Activated T-cell treated with anti-CD3 and anti-CD28 coated beads, Interleukin-2, amount 50 U/mL, for 72 hours (primary cell): ENCODE measurements around the gene PFDN6. TPM values are rescaled to one million over a fixed set of nuclear protein-coding genes. Genes with fewer than 3 reads are reported as not detected.
"Not testable (repeated sequence)": the region's sequence is repeated elsewhere in the genome, so short reads cannot be mapped to it uniquely, and the experiment has no call there.

ENCODE experiments used
- ATAC-seq, 2 donors: fragments of 150-1000 bp; cut with Tn5 transposase; replicated peaks in 1 of 2; 2 replicates each; pipeline ENCODE4 v1.10.0; 2021; ENCODE audit warnings: moderate library complexity in 2 of 2, mild to moderate bottlenecking in 1 of 2
- DNase-seq, 2 donors: peaks; one replicate each; pipeline ENCODE4 v3.0.0; 2021 to 2022; ENCODE audit warnings: mixed read lengths in 1 of 2
- H3K27ac Mint-ChIP-seq: one replicate; pipeline ENCODE4 v1.8.0; 2022; ENCODE audit warnings: mild to moderate bottlenecking, moderate library complexity, mixed read lengths
- H3K27me3 Mint-ChIP-seq: one replicate; pipeline ENCODE4 v1.8.0; 2022; ENCODE audit warnings: low read depth, mixed read lengths
- H3K36me3 Mint-ChIP-seq, 2 donors: one replicate each; pipeline ENCODE4 v1.8.0; 2022; ENCODE audit warnings: mixed read lengths in 2 of 2, mild to moderate bottlenecking in 1 of 2; ENCODE audit not compliant: insufficient read depth in 2 of 2
- H3K4me1 Mint-ChIP-seq: one replicate; pipeline ENCODE4 v1.8.0; 2022; ENCODE audit warnings: low read depth, mixed read lengths
- H3K4me3 Mint-ChIP-seq, 2 donors: one replicate each; pipeline ENCODE4 v1.8.0; 2022; ENCODE audit warnings: mild to moderate bottlenecking in 2 of 2, mixed read lengths in 2 of 2, moderate library complexity in 2 of 2
- H3K9me3 Mint-ChIP-seq, 2 donors: one replicate each; pipeline ENCODE4 v1.8.0; 2022; ENCODE audit warnings: mixed read lengths in 2 of 2
- total RNA-seq, 2 donors: library from RNA; stranded (reverse); gene quantifications; one replicate each; pipeline ENCODE4 v1.2.3, GENCODE V29; 2022

Gene PFDN6
- total RNA-seq, 2 donors from 2014 or later, result 41.9 to 54.6 TPM

GRCh38 chr6:33277663-33278391, 11.6 kb upstream of the PFDN6 start:
- DNase-seq (peak; percentile 44 to 45), ATAC-seq (peak; percentile 5 to 10)
- Mint-ChIP-seq H3K36me3 (peaks cover 16 to 33% of the 10 kb centered on the region in 2 donors), H3K27ac (peak overlapping the region; percentile 89), H3K9me3 (no peaks in the 10 kb centered on the region), H3K4me1 (peaks cover 57% of the 10 kb centered on the region), H3K4me3 (peak overlapping the region; percentile 94 to 98), H3K27me3 (no peaks in the 10 kb centered on the region)

GRCh38 chr6:33278392-33278741, 11.0 kb upstream of the PFDN6 start:
- ATAC-seq, result no peak
- Mint-ChIP-seq H3K4me1 (peaks cover 53% of the 10 kb centered on the region), H3K27ac (peak overlapping the region; percentile 70), H3K36me3 (peaks cover 10 to 28% of the 10 kb centered on the region in 2 donors), H3K27me3 (no peaks in the 10 kb centered on the region), H3K9me3 (no peaks in the 10 kb centered on the region), H3K4me3 (peak overlapping the region; percentile 94 to 98)
- no peak for DNase-seq

- H3K36me3 Mint-ChIP-seq, result peaks cover 10 to 23% of the 10 kb centered on the region in 2 donors
These were observed 10.6 kb upstream of the PFDN6 start for GRCh38 chr6:33278810-33279209.

GRCh38 chr6:33279257-33279695, 10.1 kb upstream of the PFDN6 start:
- no peak overlapping the region for H3K27ac Mint-ChIP-seq
- H3K4me1 Mint-ChIP-seq, result peaks cover 44% of the 10 kb centered on the region
- no peak overlapping the region for H3K4me3 Mint-ChIP-seq
- DNase-seq, result no peak
- H3K27me3 Mint-ChIP-seq, result no peaks in the 10 kb centered on the region
- ATAC-seq, result no peak
- H3K36me3 Mint-ChIP-seq, result peaks cover 8 to 20% of the 10 kb centered on the region in 2 donors
- no peaks in the 10 kb centered on the region for H3K9me3 Mint-ChIP-seq

More at GRCh38 chr6:33278810-33279209, 10.6 kb upstream of the PFDN6 start:
- DNase-seq, result no peak
- Mint-ChIP-seq H3K27ac (peak overlapping the region; percentile 70), H3K4me3 (no peak overlapping the region), H3K27me3 (no peaks in the 10 kb centered on the region), H3K4me1 (peaks cover 49% of the 10 kb centered on the region), H3K9me3 (no peaks in the 10 kb centered on the region)
- ATAC-seq, result no peak

GRCh38 chr6:33279971-33280511, 9.4 kb upstream of the PFDN6 start:
- DNase-seq (no peak), ATAC-seq (no peak)
- H3K27me3 Mint-ChIP-seq, result no peaks in the 10 kb centered on the region
- peaks cover 0 to 13% of the 10 kb centered on the region in 2 donors for H3K36me3 Mint-ChIP-seq
- no peaks in the 10 kb centered on the region for H3K9me3 Mint-ChIP-seq
- H3K4me3 Mint-ChIP-seq, result no peak overlapping the region
- peak overlapping the region; percentile 18 for H3K27ac Mint-ChIP-seq
- H3K4me1 Mint-ChIP-seq, result peaks cover 36% of the 10 kb centered on the region

- no peak for ATAC-seq
- H3K27me3 Mint-ChIP-seq, result no peaks in the 10 kb centered on the region
- H3K9me3 Mint-ChIP-seq, result no peaks in the 10 kb centered on the region
- H3K36me3 Mint-ChIP-seq, result peaks cover 0 to 8% of the 10 kb centered on the region in 2 donors
- peaks cover 31% of the 10 kb centered on the region for H3K4me1 Mint-ChIP-seq
- H3K27ac Mint-ChIP-seq, result peak overlapping the region; percentile 23
- no peak for DNase-seq
- no peak overlapping the region for H3K4me3 Mint-ChIP-seq
These were observed 8.9 kb upstream of the PFDN6 start for GRCh38 chr6:33280539-33280938.

- Mint-ChIP-seq H3K36me3 (peaks cover 10 to 11% of the 10 kb centered on the region in 2 donors), H3K4me1 (peaks cover 37% of the 10 kb centered on the region)
- H3K4me3 Mint-ChIP-seq, H3K27me3 Mint-ChIP-seq, DNase-seq, H3K9me3 Mint-ChIP-seq, ATAC-seq, H3K27ac Mint-ChIP-seq: not testable (repeated sequence)
These were observed 4.2 kb upstream of the PFDN6 start for GRCh38 chr6:33285214-33285613.

GRCh38 chr6:33286946-33287914, 2.2 kb upstream of the PFDN6 start:
- DNase-seq (no peak), ATAC-seq (no peak)
- peaks cover 49% of the 10 kb centered on the region for H3K4me1 Mint-ChIP-seq
- H3K27me3 Mint-ChIP-seq, result no peaks in the 10 kb centered on the region
- H3K4me3 Mint-ChIP-seq, result peak overlapping the region; percentile 97 to 99
- peaks cover 10 to 14% of the 10 kb centered on the region in 2 donors for H3K36me3 Mint-ChIP-seq
- peak overlapping the region; percentile 51 for H3K27ac Mint-ChIP-seq
- no peaks in the 10 kb centered on the region for H3K9me3 Mint-ChIP-seq

GRCh38 chr6:33288141-33288920, 1.1 kb upstream of the PFDN6 start:
- no peak for DNase-seq
- H3K4me3 Mint-ChIP-seq, result peak overlapping the region; percentile 97 to 99
- peaks cover 49% of the 10 kb centered on the region for H3K4me1 Mint-ChIP-seq
- no peaks in the 10 kb centered on the region for H3K9me3 Mint-ChIP-seq
- ATAC-seq, result no peak
- H3K27me3 Mint-ChIP-seq, result no peaks in the 10 kb centered on the region
- peak overlapping the region; percentile 94 for H3K27ac Mint-ChIP-seq
- peaks cover 10 to 15% of the 10 kb centered on the region in 2 donors for H3K36me3 Mint-ChIP-seq

- peak in 1 of 2 donors; percentile 2 for ATAC-seq
- peak overlapping the region; percentile 97 to 99 for H3K4me3 Mint-ChIP-seq
- DNase-seq, result no peak
- peak overlapping the region; percentile 94 for H3K27ac Mint-ChIP-seq
- no peaks in the 10 kb centered on the region for H3K27me3 Mint-ChIP-seq
- peaks cover 49% of the 10 kb centered on the region for H3K4me1 Mint-ChIP-seq
- no peaks in the 10 kb centered on the region for H3K9me3 Mint-ChIP-seq
- H3K36me3 Mint-ChIP-seq, result peaks cover 10 to 18% of the 10 kb centered on the region in 2 donors
These were observed 449 bp downstream of the PFDN6 start for GRCh38 chr6:33289784-33290315.

GRCh38 chr6:33290459-33290858, 1.1 kb downstream of the PFDN6 start:
- ATAC-seq, result no peak
- DNase-seq, result no peak
- no peaks in the 10 kb centered on the region for H3K27me3 Mint-ChIP-seq
- H3K36me3 Mint-ChIP-seq, result peaks cover 10 to 18% of the 10 kb centered on the region in 2 donors
- no peaks in the 10 kb centered on the region for H3K9me3 Mint-ChIP-seq
- peaks cover 49% of the 10 kb centered on the region for H3K4me1 Mint-ChIP-seq
- peak overlapping the region; percentile 97 to 99 for H3K4me3 Mint-ChIP-seq
- H3K27ac Mint-ChIP-seq, result peak overlapping the region; percentile 94

GRCh38 chr6:33292996-33293682, 3.7 kb downstream of the PFDN6 start:
- Mint-ChIP-seq H3K27me3 (no peaks in the 10 kb centered on the region), H3K4me1 (peaks cover 39% of the 10 kb centered on the region), H3K4me3 (no peak overlapping the region), H3K9me3 (no peaks in the 10 kb centered on the region), H3K27ac (no peak overlapping the region), H3K36me3 (peaks cover 4 to 11% of the 10 kb centered on the region in 2 donors)
- ATAC-seq (no peak), DNase-seq (no peak)
